Mesodermal cell (in vitro differentiated cells): Measurements from ENCODE around the gene SERHL2.
"Not testable (repeated sequence)": the region's sequence is repeated elsewhere in the genome, so short reads cannot be mapped to it uniquely, and the experiment has no call there.

Experiments
- H3K27ac ChIP-seq: 2 replicates; pipeline ENCODE4 v1.7.0; 2013; ENCODE audit warnings: mild to moderate bottlenecking, low read depth, low read length, moderate library complexity; ENCODE audit not compliant: severe bottlenecking
- H3K36me3 ChIP-seq: 2 replicates; pipeline ENCODE4 v1.7.1; 2013; ENCODE audit warnings: mild to moderate bottlenecking, low read length, moderate library complexity; ENCODE audit not compliant: control insufficient read depth, insufficient read depth
- H3K4me1 ChIP-seq: one replicate; pipeline ENCODE4 v1.7.1; 2013; ENCODE audit warnings: mild to moderate bottlenecking, low read length; ENCODE audit not compliant: insufficient read depth, control insufficient read depth, poor library complexity, severe bottlenecking
- H3K4me3 ChIP-seq: 2 replicates; pipeline ENCODE4 v1.7.0; 2013; ENCODE audit warnings: low read length, control low read depth, mild to moderate bottlenecking; ENCODE audit not compliant: insufficient read depth, poor library complexity, severe bottlenecking; ENCODE audit errors: extremely low read depth
- H3K9me3 ChIP-seq: 2 replicates; pipeline ENCODE4 v1.7.1; 2013; ENCODE audit warnings: mild to moderate bottlenecking, low read length, moderate library complexity; ENCODE audit not compliant: control insufficient read depth
- WGBS, 2 experiments: methylation state at CpG; one replicate each; pipeline ENCODE4 v1.1.5; 2013; ENCODE audit warnings: missing lambda C conversion rate in 2 of 2; ENCODE audit not compliant: insufficient coverage in 2 of 2; 5-methylcytosine and 5-hydroxymethylcytosine counted together

Gene SERHL2

DNA sequence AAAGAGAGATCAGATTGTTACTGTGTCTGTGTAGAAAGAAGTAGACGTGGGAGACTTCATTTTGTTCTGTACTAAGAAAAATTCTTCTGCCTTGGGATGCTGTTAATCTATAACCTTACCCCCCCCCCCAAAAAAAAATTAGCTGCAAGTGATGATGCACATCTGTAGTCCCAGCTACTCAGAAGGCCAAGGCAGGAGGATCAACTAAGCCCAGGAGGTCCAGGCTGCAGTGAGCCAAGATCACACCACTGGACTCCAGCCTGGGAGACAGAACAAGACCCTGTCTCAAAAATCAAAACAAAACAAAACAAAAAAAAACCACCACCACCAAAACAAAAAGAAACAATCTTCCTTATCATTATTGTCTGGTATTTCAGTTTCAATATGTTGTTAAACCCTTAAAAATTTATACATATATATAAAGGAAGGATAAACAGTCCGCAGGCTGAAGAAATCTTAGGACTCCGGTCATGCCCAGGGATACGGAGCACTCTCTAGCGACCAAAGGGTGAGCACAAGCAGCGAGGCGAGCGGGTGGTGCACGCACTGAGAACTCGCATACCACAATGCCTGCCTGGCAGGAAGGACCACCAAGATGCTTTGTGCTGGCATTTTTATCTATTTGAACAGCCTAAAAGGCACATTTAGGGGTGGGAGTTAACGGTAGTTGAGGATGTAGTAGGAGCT, 54.5 kb downstream of the SERHL2 start:
- Histone ChIP-seq H3K36me3 (peaks cover 71% of the 10 kb centered on the region), H3K27ac (peak overlapping the region; percentile 93)

DNA sequence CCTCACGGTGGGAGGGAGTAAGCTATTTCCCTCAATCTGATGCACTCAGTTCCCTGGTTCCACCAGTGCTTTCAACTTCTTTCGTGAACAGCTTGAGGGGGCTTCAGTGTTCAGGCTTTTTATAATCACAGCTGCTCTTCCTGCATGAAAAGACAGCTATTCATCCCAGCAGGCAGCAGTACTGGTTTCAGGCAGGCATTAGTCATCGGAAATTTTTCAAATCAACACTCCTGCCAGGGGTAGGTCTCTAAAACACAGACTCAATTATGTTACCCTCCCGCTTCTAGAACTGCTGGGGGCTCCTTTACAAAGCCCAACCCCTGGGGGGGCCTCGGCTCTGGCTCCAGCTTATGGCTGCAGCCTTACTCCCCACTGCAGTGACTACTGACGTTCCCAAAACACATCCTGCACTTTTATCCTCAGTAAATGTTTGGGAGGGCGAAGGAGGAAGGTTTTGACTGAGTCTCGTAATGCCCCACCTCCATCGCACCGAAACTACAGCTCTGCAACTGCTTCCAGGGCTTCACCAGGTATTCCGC, 55.1 kb downstream of the SERHL2 start:
- peak overlapping the region; percentile 93 for H3K27ac ChIP-seq
- peak overlapping the region; percentile 16 for H3K4me3 ChIP-seq
- peaks cover 46% of the 10 kb centered on the region for H3K4me1 ChIP-seq
- no peaks in the 10 kb centered on the region for H3K9me3 ChIP-seq
- WGBS, 2 experiments, result 55 to 68% methylated on average over 9 of the region's 11 CpGs
- H3K36me3 ChIP-seq, result peaks cover 66% of the 10 kb centered on the region

More for the DNA sequence above, 54.5 kb downstream of the SERHL2 start:
- 74 to 92% methylated on average over 8 to 10 of the region's 11 CpGs for WGBS, 2 experiments
- Histone ChIP-seq H3K4me3 (no peak overlapping the region), H3K4me1 (peaks cover 46% of the 10 kb centered on the region), H3K9me3 (no peaks in the 10 kb centered on the region)

DNA sequence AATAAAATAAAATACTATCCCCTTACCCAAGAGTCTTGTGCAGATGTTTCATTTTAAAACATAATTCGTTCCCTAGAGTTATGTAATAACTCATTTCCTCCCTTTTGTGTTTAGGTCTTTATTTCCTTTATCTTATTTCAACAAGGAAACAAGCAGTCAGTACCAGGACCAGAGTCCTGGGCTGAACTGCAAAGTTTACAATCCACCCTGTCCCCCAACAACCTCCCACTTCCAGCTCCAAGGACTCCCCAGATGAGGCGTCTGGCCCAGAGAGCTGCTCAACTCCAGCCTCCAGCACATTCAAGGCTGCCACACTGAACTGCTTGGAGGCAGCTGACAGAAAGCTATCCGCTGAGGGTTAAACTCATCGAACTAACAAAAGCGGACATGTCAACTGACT, 56.4 kb downstream of the SERHL2 start:
- Histone ChIP-seq H3K4me3 (no peak overlapping the region), H3K36me3 (peaks cover 53% of the 10 kb centered on the region), H3K9me3 (no peaks in the 10 kb centered on the region), H3K4me1 (peaks cover 46% of the 10 kb centered on the region), H3K27ac (peak overlapping the region; percentile 39)
- 95 to 100% methylated on average over 4 to 5 of the region's 5 CpGs for WGBS, 2 experiments

DNA sequence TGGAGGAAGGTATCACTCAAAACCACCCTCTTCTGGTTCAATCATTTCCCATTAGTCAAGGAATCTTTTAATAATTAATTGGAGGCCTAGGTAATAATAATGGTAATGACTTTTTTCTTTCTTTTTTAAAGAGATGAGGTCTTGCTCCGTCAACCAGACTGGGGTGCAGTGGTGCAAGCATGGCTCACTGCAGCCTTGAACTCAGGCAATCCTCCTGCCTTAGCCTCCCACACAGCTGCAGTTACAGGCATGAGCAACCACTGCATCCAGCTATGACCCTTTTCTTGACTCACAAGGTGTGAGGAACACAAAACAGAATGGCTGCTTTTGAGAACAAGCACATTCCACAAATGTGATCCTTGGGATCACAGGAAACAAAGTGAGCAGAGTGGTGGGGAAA, 57.3 kb downstream of the SERHL2 start:
- Histone ChIP-seq H3K27ac (peak overlapping the region; percentile 41), H3K4me1 (peaks cover 46% of the 10 kb centered on the region)
- 83% methylated on average over 1 of the region's 1 CpG; no CpG with 5 or more reads in 1 of the 2 experiments for WGBS, 2 experiments

DNA sequence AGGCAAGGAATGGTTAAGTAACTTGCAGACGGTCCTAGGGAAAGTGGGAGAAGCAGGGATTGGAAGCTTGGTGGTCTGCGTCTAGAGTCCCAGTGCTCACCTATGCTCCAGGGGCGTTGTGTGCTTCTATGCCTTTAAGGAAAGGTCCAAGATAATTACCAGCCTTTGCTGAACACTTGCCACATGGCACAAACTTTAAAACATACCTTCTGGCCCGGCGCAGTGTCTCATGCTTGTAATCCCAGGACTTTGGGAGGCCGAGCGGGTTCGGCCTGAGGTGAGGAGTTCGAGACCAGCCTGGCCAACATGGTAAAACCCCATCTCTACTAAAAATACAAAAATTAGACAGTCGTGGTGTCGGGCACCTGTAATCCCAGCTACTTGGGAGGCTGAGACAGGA, 58.6 kb downstream of the SERHL2 start:
- peaks cover 32% of the 10 kb centered on the region for H3K36me3 ChIP-seq
- H3K4me3 ChIP-seq, result no peak overlapping the region
- H3K9me3 ChIP-seq, result no peaks in the 10 kb centered on the region
- peaks cover 46% of the 10 kb centered on the region for H3K4me1 ChIP-seq
- H3K27ac ChIP-seq, result no peak overlapping the region
- 92 to 93% methylated on average over 7 to 9 of the region's 11 CpGs for WGBS, 2 experiments

More for the DNA sequence above, 57.3 kb downstream of the SERHL2 start:
- Histone ChIP-seq H3K36me3 (peaks cover 45% of the 10 kb centered on the region), H3K9me3 (no peaks in the 10 kb centered on the region), H3K4me3 (no peak overlapping the region)

DNA sequence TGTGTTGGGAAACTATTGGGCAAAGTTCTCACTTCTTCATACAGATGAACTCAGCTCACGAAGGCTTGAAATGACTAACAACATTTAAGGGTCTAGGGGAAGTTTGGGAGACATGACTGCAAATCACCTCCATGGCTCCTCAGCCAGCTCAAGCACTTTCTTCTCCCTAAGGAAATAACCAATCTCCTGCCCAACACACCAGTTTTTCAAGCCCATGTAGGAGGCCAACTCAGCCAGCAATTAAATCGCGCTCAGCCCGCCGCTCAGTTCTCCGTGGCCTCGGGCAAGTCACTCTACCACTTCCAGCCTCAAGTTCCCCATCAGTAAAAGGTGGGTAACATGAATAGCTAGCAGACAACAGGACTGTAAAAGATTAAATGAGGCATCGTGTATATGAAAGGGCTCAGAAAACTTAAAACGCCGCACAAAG, 60.1 kb downstream of the SERHL2 start:
- peak overlapping the region; percentile 84 for H3K4me3 ChIP-seq
- WGBS, 2 experiments, result 0 to 3% methylated on average over 4 to 9 of the region's 10 CpGs

DNA sequence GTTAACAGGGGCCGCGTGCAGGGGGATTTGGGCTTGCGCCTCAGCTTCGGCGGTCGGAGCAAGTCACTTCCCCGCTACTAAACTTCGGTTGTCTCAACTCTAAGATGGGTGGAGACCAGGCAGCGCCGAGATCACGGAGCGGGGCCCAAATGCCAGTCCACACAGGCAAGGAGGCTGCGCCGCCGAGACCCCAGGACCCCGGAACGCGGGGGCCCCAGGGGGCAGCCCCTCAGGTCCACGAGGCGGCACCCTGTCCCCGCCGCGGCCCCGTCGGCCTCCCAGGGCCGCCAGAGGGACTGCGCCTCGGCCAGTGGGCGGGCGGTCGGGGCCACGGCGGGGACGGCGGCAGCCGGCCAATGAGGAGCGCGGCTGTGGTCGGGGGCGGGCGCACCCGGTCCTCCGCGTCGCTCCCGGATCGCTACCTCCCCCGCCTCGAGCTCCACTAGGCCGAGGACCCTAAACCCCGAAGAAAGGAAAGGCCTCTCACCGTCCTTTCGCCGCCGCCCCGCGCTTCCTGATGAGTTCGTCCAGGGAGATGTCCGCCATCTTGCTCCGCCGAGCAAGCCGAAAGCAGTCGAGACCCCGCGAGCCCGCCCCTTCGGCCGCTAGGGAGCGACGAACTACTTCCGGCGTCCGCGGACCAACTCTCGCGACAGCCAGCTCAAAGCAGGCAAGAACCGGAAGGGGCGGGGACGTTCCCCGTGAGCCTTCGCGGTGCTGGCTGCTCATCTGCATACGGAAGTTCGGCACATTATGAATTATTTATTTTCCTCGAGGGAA, 60.7 kb downstream of the SERHL2 start, which contains the start of gene POLDIP3:
TSS of gene POLDIP3 (minus strand) at position 572 of the 780 bp plus-strand sequence. CDS start at position 546, 26 bp downstream.
- Histone ChIP-seq H3K4me1 (peaks cover 35% of the 10 kb centered on the region), H3K4me3 (peak within 1 kb of the TSS; percentile 84), H3K27ac (peak within 1 kb of the TSS; percentile 100), H3K9me3 (no peaks in the 10 kb centered on the region), H3K36me3 (peaks cover 37% of the 10 kb centered on the region)
- WGBS, 2 experiments, result 0% methylated on average over 67 to 73 of the region's 85 CpGs

More for the DNA sequence above, 60.1 kb downstream of the SERHL2 start:
- H3K36me3 ChIP-seq, result peaks cover 31% of the 10 kb centered on the region
- no peaks in the 10 kb centered on the region for H3K9me3 ChIP-seq
- peaks cover 40% of the 10 kb centered on the region for H3K4me1 ChIP-seq
- H3K27ac ChIP-seq, result peak overlapping the region; percentile 100

DNA sequence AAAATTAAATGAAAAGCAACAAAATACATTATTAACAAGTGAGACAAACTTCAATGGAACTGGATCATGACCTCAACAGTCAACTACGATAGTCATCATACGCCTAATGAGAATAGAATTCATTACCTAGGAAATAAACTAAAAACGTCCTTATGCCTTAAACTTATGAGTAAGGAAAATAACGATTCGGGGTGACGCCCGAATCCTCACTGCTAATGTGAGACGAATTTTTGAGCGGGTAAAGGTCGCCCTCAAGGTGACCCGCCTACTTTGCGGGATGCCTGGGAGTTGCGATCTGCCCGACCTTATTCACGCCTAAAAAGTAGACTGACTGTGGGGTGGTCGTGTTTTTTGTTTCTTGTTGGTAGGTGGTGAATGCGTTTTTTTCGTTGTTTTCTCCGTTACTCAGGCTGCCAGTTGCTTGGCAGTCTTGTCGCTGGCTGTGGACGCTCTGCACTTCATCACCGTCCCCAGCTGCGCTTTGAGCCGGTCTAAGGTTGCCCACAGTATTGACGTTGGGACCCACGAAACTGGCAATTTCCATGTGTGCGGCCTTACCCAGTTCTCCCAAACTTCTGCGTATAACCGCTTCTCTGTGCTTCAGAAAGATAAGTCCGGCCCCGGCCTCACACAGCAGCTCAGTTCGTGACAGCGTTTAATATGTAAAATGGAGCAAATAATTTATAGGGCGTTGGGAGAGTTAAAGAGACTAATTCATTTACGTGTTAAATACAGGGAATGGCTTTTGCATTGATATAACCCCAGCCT, 61.5 kb downstream of the SERHL2 start:
- Histone ChIP-seq H3K4me1 (peaks cover 27% of the 10 kb centered on the region), H3K27ac (peak overlapping the region; percentile 100), H3K4me3 (peak overlapping the region; percentile 84), H3K9me3 (no peaks in the 10 kb centered on the region), H3K36me3 (peaks cover 40% of the 10 kb centered on the region)
- 4 to 5% methylated on average over 23 to 25 of the region's 35 CpGs for WGBS, 2 experiments

DNA sequence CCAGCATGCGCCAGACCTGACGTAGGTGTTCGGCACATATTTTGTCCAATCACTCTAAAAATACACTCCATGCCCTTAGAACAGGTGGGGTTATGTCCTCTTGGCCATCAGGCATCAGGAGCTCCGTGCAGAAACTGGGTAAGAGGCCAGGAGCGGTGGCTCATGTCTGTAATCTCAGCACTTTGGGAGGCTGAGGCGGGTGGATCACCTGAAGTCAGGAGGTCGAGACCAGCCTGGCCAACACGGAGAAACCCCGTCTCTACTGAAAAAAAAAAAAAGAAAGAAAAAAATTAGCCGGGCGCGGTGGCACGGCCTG, 62.1 kb downstream of the SERHL2 start:
- H3K27ac ChIP-seq, result peak overlapping the region; percentile 100
- H3K4me1 ChIP-seq, result peaks cover 21% of the 10 kb centered on the region
- peaks cover 39% of the 10 kb centered on the region for H3K36me3 ChIP-seq
- H3K4me3 ChIP-seq, H3K9me3 ChIP-seq: not testable (repeated sequence)
- 68 to 81% methylated on average over 6 to 13 of the region's 13 CpGs for WGBS, 2 experiments
